Uterus (tissue), 2 donors: Measurements from ENCODE around the gene UPF1.

Source experiments
- CTCF ChIP-seq, 4 experiments: fragments of 200-600 bp in 2 of 4; fragments of 450-650 bp in 2 of 4; sonication (generic) in 2 of 4; IDR thresholded peaks; one replicate each; pipeline ENCODE4 v1.5.1; 2016 to 2019; ENCODE audit warnings: antibody characterized with exemption in 4 of 4, mild to moderate bottlenecking in 2 of 4, moderate library complexity in 1 of 4
- POLR2A ChIP-seq, 2 donors: fragments of 450-650 bp; IDR thresholded peaks; one replicate each; pipeline ENCODE4 v1.6.1; 2016; ENCODE audit warnings: antibody characterized with exemption in 2 of 2, mild to moderate bottlenecking in 1 of 2, moderate library complexity in 1 of 2

DNA sequence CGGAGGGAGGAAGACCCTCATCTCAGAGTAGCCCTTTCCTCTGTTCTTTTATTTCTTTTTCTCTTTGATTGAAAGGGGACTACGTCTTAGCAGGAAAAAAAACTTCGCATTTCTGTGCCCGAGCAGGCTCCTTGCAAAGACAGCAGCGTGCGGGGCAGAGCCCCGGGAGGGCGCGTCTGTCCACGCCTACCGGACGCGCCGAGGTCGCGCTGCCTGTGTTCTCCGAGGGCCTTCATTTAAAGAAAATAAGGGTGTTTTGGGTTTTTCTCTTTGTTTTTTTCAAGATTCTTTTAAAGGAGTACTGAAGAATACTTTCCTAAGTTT is 35.0 kb downstream of the UPF1 start:
- no peak for TF ChIP-seq CTCF (IDR thresholded peaks at IDR 0.05)
- no peak for TF ChIP-seq POLR2A (IDR thresholded peaks at IDR 0.05)
